K562 (cell line): ENCODE measurements around the gene CEACAM8. TPM values are rescaled to one million over a fixed set of nuclear protein-coding genes. Genes with fewer than 3 reads are reported as not detected.

Source experiments
- ATAC-seq: fragments of 200-7000 bp; cut with Tn5 transposase; 3 replicates; pipeline ENCODE4 v1.9.1; 2020; ENCODE audit warnings: moderate library complexity
- BruUV-seq: library from RNA; stranded (reverse); fragments of 400-500 nt; replicated peaks from 2 replicates; lab custom pipeline; 2021; lab: Mats Ljungman, UMichigan
- CTCF ChIA-PET: fragments of 300-600 bp; formaldehyde crosslinking; extraction: SDS; loops from one replicate; lab custom pipeline; 2021; ENCODE audit warnings: low intra/inter-chr PET ratio; lab: Yijun Ruan, JAX
- POLR2A ChIA-PET: fragments of 300-600, 350-650 bp; sonication (Branson Sonifier 250); formaldehyde crosslinking; extraction: SDS; loops from one replicate; lab custom pipeline; 2021; ENCODE audit warnings: antibody characterized with exemption, inconsistent platforms; lab: Yijun Ruan, JAX
- DNase-seq, 4 experiments: peaks; one replicate each; pipeline versions ENCODE4 v3.0.0 to v3.0.0-alpha.2; 2011 to 2018; ENCODE audit warnings: low spot score in 3 of 4, mixed read lengths in 3 of 4; ENCODE audit errors: extremely low read depth in 1 of 4
- FAIRE-seq: peaks from 2 replicates; lab custom pipeline; 2011; peaks lifted over from hg19 to GRCh38; lab: Jason Lieb, UNC
- H2AFZ ChIP-seq: 2 replicates; pipeline ENCODE4 v1.6.0; 2011; ENCODE audit warnings: low read depth, low read length, control low read depth, inconsistent platforms
- H3K27ac ChIP-seq: fragments of 200-600 bp; 3 replicates; pipeline ENCODE4 v1.8.0; 2011; ENCODE audit warnings: low read depth, mild to moderate bottlenecking, control low read depth, inconsistent platforms, low read length, moderate library complexity, mixed read lengths; ENCODE audit errors: extremely low read depth
- H3K27me3 ChIP-seq, 2 experiments: fragments of 300-600 bp in 1 of 2; 2 replicates in 1 of 2; 3 replicates in 1 of 2; pipeline versions ENCODE4 v1.6.0 to v1.8.0; 2011; ENCODE audit warnings: inconsistent platforms in 2 of 2, low read length in 2 of 2, mild to moderate bottlenecking in 1 of 2, mixed read lengths in 1 of 2, moderate library complexity in 1 of 2; ENCODE audit not compliant: control insufficient read depth in 2 of 2, insufficient read depth in 2 of 2
- H3K36me3 ChIP-seq: fragments of 300-600 bp; 3 replicates; pipeline ENCODE4 v1.8.0; 2011; ENCODE audit warnings: mild to moderate bottlenecking, low read length, inconsistent platforms; ENCODE audit not compliant: control insufficient read depth, insufficient read depth
- H3K4me1 ChIP-seq, 2 experiments: fragments of 200-600 bp in 1 of 2; replicated peaks in 1 of 2; 2 replicates in 1 of 2; 3 replicates in 1 of 2; pipeline versions ENCODE4 v1.5.1 to v1.8.0; 2011; ENCODE audit warnings: inconsistent platforms in 2 of 2, low read length in 2 of 2, mild to moderate bottlenecking in 1 of 2, mixed read lengths in 1 of 2, moderate library complexity in 1 of 2; ENCODE audit not compliant: control insufficient read depth in 2 of 2, insufficient read depth in 2 of 2
- H3K4me2 ChIP-seq: 2 replicates; pipeline ENCODE4 v1.6.1; 2011; ENCODE audit warnings: low read length, control low read depth, inconsistent platforms, mixed read lengths; ENCODE audit not compliant: insufficient read depth
- H3K4me3 ChIP-seq: fragments of 200-600 bp; sonication (generic), shearing (Covaris generic); 2 replicates; pipeline ENCODE4 v1.5.1; 2016; ENCODE audit warnings: control low read depth, inconsistent platforms
- H3K79me2 ChIP-seq: fragments of 200-600 bp; 3 replicates; pipeline ENCODE4 v1.8.0; 2011; ENCODE audit warnings: low read length, inconsistent platforms; ENCODE audit not compliant: control insufficient read depth, insufficient read depth
- H3K9ac ChIP-seq, 2 experiments: 2 replicates each; pipeline versions ENCODE4 v1.6.0 to v1.6.1; 2011; ENCODE audit warnings: low read depth in 2 of 2, low read length in 2 of 2, control low read depth in 1 of 2, inconsistent platforms in 1 of 2, mild to moderate bottlenecking in 1 of 2, mixed read lengths in 1 of 2; ENCODE audit not compliant: insufficient read depth in 1 of 2
- H3K9me1 ChIP-seq: one replicate; pipeline ENCODE4 v1.6.0; 2011; ENCODE audit warnings: inconsistent platforms, mild to moderate bottlenecking, low read length, moderate library complexity; ENCODE audit not compliant: control insufficient read depth, insufficient read depth
- H3K9me3 ChIP-seq: replicated peaks from 2 replicates; pipeline ENCODE4 v1.5.1; 2011; ENCODE audit warnings: low read depth, low read length, inconsistent platforms; ENCODE audit not compliant: control insufficient read depth, insufficient read depth
- H4K20me1 ChIP-seq: replicated peaks from 2 replicates; pipeline ENCODE4 v1.6.1; 2011; ENCODE audit warnings: low read length, inconsistent platforms, mixed read lengths; ENCODE audit not compliant: control insufficient read depth, insufficient read depth
- PCBP2 ChIP-seq: fragments of 200-400 bp; formaldehyde crosslinking; IDR thresholded peaks from 2 replicates; pipeline ENCODE4 v1.6.1; 2018; ENCODE audit warnings: low read length, low read depth, mild to moderate bottlenecking, moderate library complexity; ENCODE audit not compliant: poor library complexity, severe bottlenecking
- RAD21 ChIP-seq, 2 experiments: fragments of 250-450 bp in 1 of 2; fragments of 450-650 bp in 1 of 2; sonication (Bioruptor Pico) in 1 of 2; formaldehyde crosslinking in 1 of 2; IDR thresholded peaks in 1 of 2; conservative IDR thresholded peaks in 1 of 2; 2 replicates each; pipeline versions ENCODE4 v1.4.0 to v1.8.0; 2020 to 2022; ENCODE audit warnings: mild to moderate bottlenecking in 2 of 2, moderate library complexity in 1 of 2
- SMC3 ChIP-seq: conservative IDR thresholded peaks from 2 replicates; pipeline ENCODE4 v1.6.1; 2011; ENCODE audit warnings: low read depth, low read length, improper control_type of control experiment; ENCODE audit not compliant: insufficient read depth
- YY1 ChIP-seq, 3 experiments: IDR thresholded peaks; 2 replicates each; pipeline ENCODE4 v1.6.1; 2011; ENCODE audit warnings: low read length in 2 of 3, mild to moderate bottlenecking in 2 of 3, moderate library complexity in 2 of 3, borderline replicate concordance in 1 of 3, control low read depth in 1 of 3, low read depth in 1 of 3; ENCODE audit not compliant: insufficient read depth in 3 of 3, insufficient replicate concordance in 2 of 3, control insufficient read depth in 1 of 3, insufficient read length in 1 of 3; ENCODE audit errors: extremely low read depth in 1 of 3
- ZNF79 ChIP-seq: fragments of 250-450 bp; sonication (Bioruptor Pico); IDR thresholded peaks from 2 replicates; pipeline ENCODE4 v1.4.0; 2020; ENCODE audit warnings: low read depth, mild to moderate bottlenecking, moderate library complexity
- WGBS: fragments of 100-300 bp; shearing (Covaris generic); methylation state at CpG from one replicate; pipeline ENCODE4 v1.1.6; 2016; ENCODE audit warnings: low coverage, mixed read lengths; ENCODE audit not compliant: insufficient coverage; ENCODE audit errors: missing lambda C conversion rate; 5-methylcytosine and 5-hydroxymethylcytosine counted together
- in situ Hi-C: fragments of 300-500 bp; cut with MboI; formaldehyde crosslinking; loops from 4 replicates; pipeline ENCODE4 v1.15.0; 2018; ENCODE audit warnings: inconsistent platforms, mixed read lengths
- intact Hi-C: fragments of 100-400 bp; cut with micrococcal nuclease; formaldehyde crosslinking; loops from 2 replicates; pipeline ENCODE4 v1.14.2; 2022
- polyA plus RNA-seq, 8 experiments: library from polyadenylated mRNA; depleted of rRNA in 4 of 8; stranded (reverse) in 5 of 8; unstranded in 3 of 8; fragments of >200 nt; fragmentation: Nextera tagmentation in 2 of 8; fragmentation: Illumina TruSeq in 1 of 8; extraction: Ambion mirVana in 2 of 8; extraction: Trizol in 1 of 8; gene quantifications; 2 replicates each; pipeline versions ENCODE4 v1.2.1 to v1.2.3, GENCODE V29; 2011 to 2014; ENCODE audit warnings: inconsistent platforms in 1 of 8, missing spikeins in 1 of 8
- total RNA-seq, 7 experiments: library from RNA; depleted of rRNA in 6 of 7; stranded (reverse); fragments of >200 nt in 6 of 7; fragmentation: Illumina TruSeq in 2 of 7; extraction: Trizol in 2 of 7; gene quantifications; 2 replicates each; pipeline versions ENCODE4 v1.2.1 to v1.2.3, GENCODE V29; 2011 to 2021; ENCODE audit warnings: low replicate concordance in 1 of 7
- TF ChIP-seq, protein P1 (sequence below), 3 experiments: IDR thresholded peaks in 2 of 3; conservative IDR thresholded peaks in 1 of 3; 2 replicates each; pipeline ENCODE4 v1.5.1; 2011 to 2012; ENCODE audit warnings: low read length in 3 of 3, mild to moderate bottlenecking in 3 of 3, control low read depth in 2 of 3, improper control_type of control experiment in 1 of 3, inconsistent platforms in 1 of 3, low read depth in 1 of 3, mixed read lengths in 1 of 3, moderate library complexity in 1 of 3; ENCODE audit not compliant: insufficient read depth in 2 of 3

The CEACAM8 gene
- total and polyA plus RNA-seq, 9 of the 15 experiments (the other 6 are each of a cell fraction or from before 2014, with no cell fraction given), result not detected

DNA sequence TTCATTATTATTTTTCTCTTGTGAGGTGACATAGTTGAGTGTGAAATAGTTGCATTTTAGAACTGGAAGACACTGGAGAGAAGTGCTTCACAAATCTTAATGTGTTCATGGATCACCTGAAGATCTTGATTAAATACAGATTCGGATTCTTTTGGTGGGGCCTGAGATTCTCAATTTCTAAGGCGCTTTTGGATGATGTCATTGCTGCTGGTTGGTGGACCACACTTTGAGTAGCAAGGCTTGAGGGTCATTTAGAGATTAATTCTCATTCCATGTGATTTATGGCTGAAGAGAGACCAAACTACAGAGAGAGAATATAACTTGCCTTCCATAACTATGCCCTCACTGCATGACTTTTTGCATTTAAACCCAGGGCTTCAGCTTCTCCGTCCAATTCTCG lies 27.2 kb downstream of the CEACAM8 start (continued):
- no peak for TF ChIP-seq YY1 (IDR thresholded peaks at IDR 0.05; ENCODE audit: borderline replicate concordance in 1 of 3, control insufficient read depth in 1 of 3, extremely low read depth in 1 of 3, insufficient read depth in 3 of 3, insufficient read length in 1 of 3, insufficient replicate concordance in 2 of 3, low read depth in 1 of 3, low read length in 2 of 3)

DNA sequence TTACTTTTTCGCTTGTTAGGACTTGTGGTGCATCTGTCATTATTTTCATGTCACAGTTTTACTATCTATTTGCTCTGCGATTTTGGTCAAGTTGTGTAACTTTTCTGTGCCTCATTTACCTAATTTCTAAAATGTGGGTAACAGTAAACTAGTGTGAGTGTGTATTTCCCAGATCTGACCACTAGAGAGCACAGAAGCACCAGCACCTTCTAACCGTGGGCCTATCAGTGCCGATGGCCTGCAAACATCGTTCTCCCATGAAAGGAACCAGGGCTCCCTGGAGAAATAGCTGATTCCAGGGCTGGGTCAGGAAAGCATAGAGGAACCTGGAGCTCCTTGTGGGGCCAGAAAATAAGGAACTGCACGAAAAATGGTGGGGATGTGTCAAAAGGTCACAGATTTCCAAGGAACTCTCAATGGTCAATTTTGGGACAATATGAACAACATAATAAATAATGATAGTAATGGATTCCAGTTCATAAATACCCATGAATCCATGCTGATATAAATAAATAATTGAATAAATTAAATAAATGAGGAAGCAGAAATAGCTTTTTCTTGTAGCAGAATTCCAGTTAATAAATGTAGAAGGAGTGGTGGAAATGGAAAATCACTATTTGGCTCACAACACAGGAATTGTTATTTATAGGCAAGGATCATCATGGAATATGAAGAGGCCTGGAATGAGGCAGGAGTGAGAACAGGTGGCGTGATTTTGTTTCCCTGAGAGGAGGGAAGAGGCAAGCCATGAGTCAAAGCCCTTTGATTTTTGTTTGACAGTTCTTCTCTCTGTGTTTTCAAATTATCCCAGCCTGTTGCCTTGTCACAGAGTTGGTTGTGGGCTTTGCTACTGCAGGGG lies 31.1 kb downstream of the CEACAM8 start:
- no peaks in the 10 kb centered on the region for H3K27me3 ChIP-seq
- H3K4me1 ChIP-seq, result no peaks in the 10 kb centered on the region
- H3K9me1 ChIP-seq, result no peaks in the 10 kb centered on the region
- in situ Hi-C loops, result no loop called here
- intact Hi-C loops, result loop anchor here (1.0 kb wide), 1 partner anchor 33 kb away; no protein-coding TSS in a partner anchor
- POLR2A ChIA-PET, result no interaction called here
- no peaks in the 10 kb centered on the region; the same call in 1 of the 2 replicates for H4K20me1 ChIP-seq
- BruUV-seq, result no TSS peak
- H2AFZ ChIP-seq, result no peak overlapping the region
- H3K9me3 ChIP-seq, result no peaks in the 10 kb centered on the region
- no peak overlapping the region for H3K4me3 ChIP-seq
- H3K9ac ChIP-seq, result no peak overlapping the region
- FAIRE-seq (peak; percentile 96), DNase-seq (peak; percentile 45 to 66 (median 63))
- TF ChIP-seq SMC3 (0 out of 2 replicates have a peak, but pooled peaks have one; percentile 5), RAD21 (CRISPR knock-in tag; conservative IDR thresholded peaks at IDR 0.05 in 1 of 2, IDR thresholded peaks at IDR 0.05 in 1 of 2) (peak; percentile 17 to 57; a peak in 2 of 4 replicates), ZNF79 (CRISPR knock-in tag) (no peak), PCBP2 (no peak)
- TF ChIP-seq, protein P1, sequence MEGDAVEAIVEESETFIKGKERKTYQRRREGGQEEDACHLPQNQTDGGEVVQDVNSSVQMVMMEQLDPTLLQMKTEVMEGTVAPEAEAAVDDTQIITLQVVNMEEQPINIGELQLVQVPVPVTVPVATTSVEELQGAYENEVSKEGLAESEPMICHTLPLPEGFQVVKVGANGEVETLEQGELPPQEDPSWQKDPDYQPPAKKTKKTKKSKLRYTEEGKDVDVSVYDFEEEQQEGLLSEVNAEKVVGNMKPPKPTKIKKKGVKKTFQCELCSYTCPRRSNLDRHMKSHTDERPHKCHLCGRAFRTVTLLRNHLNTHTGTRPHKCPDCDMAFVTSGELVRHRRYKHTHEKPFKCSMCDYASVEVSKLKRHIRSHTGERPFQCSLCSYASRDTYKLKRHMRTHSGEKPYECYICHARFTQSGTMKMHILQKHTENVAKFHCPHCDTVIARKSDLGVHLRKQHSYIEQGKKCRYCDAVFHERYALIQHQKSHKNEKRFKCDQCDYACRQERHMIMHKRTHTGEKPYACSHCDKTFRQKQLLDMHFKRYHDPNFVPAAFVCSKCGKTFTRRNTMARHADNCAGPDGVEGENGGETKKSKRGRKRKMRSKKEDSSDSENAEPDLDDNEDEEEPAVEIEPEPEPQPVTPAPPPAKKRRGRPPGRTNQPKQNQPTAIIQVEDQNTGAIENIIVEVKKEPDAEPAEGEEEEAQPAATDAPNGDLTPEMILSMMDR (IDR thresholded peaks at IDR 0.05 in 2 of 3, conservative IDR thresholded peaks at IDR 0.05 in 1 of 3; ENCODE audit: insufficient read depth in 2 of 3, low read depth in 1 of 3, low read length in 3 of 3), result peak; percentile 69 to 71 (median 70)
- TF ChIP-seq, all 486 proteins: peak for 3
- Histone ChIP-seq H3K79me2 (no peaks in the 10 kb centered on the region), H3K4me2 (no peak overlapping the region), H3K27ac (no peak overlapping the region), H3K36me3 (no peaks in the 10 kb centered on the region)
- peak; percentile 93 for ATAC-seq
- CTCF ChIA-PET, result interaction anchor here (0.6 to 1.2 kb wide), 2 partner anchors 33 to 117 kb away, joined by 3 to 4 read pairs; no protein-coding TSS in a partner anchor
- WGBS, result under 1% methylated on average over 7 of the region's 7 CpGs
